ENCODE measurements around the gene PRAMEF25.
"Not testable (repeated sequence)": the region's sequence is repeated elsewhere in the genome, so short reads cannot be mapped to it uniquely, and the experiment has no call there.

The PRAMEF25 gene

GRCh38 chr1:13070474-13070873 lies at the start of gene PRAMEF25:
Gene PRAMEF25, plus strand, starts transcription at chr1:13070774. Its CDS starts 2,920 bp downstream, at chr1:13073694.
- DNase-seq (ENCODE audit: low read depth in 2 of 2) = not testable (repeated sequence)

- DNase-seq (ENCODE audit: low read depth in 2 of 2) = not testable (repeated sequence)
Observed at GRCh38 chr1:13056475-13056874, 14.1 kb upstream of the PRAMEF25 start, which contains the start of gene PRAMEF27. Gene PRAMEF27, minus strand, starts transcription at chr1:13056575. Its CDS starts 2,916 bp downstream, at chr1:13053659.

- DNase-seq (ENCODE audit: low read depth in 2 of 2) = not testable (repeated sequence)
Observed at GRCh38 chr1:13116754-13117153, 46.2 kb downstream of the PRAMEF25 start, which contains the start of gene HNRNPCL2. Gene HNRNPCL2, minus strand, starts transcription at chr1:13116854. Its CDS starts 454 bp downstream, at chr1:13116400.
